Stimulated activated CD8-positive, alpha-beta memory T cell treated with anti-CD3 and anti-CD28 coated beads, Interleukin-7, amount 100 ng/mL, for 1 hour (primary cell): ENCODE results near the gene NUMA1.
A peak's percentile ranks its signal among the peaks of the same experiment; 100 is the strongest.

Experiments
- DNase-seq, 2 donors: peaks; one replicate each; pipeline ENCODE4 v3.0.0-alpha.2; 2020; ENCODE audit warnings: low read depth in 2 of 2

Gene NUMA1

DNA sequence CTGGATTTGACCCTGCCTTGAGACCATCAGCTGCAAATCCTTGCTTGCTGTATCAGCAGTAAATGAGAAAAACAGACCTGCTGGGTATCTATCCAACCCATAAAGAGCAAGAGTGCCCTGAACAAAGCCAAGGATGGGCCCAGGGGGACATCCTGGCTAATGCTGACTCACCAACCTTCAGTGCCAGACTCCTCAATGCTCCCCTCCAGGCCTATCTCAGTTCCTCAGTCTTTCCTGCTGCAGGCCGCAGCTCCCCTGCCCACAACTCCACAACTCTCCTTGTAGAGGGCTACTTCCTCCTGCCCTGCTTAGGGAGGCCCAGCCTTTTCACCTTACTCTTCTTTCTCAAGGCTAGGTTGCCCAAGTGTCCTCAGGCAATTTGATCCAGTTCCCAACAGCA lies 20.1 kb upstream of the NUMA1 start:
- no peak for DNase-seq

DNA sequence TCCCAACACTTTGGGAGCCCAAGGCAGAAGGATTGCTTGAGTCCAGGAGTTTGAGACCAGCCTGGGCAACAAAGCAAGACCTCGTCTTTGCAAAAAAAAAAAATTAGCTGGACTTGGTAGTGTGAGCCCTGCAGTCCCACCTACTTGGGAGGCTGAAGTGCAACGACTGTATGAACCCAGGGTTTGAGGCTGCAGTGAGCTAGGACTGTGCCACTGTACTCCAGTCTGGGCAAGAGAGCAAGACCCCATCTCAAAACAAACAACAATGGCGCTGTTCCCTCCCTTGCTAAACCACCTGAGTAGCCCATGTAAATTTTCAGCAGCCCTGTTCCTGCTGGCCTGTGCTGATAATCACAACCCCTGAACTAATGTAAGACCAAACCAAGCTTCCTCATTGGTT lies 19.7 kb upstream of the NUMA1 start:
- no peak for DNase-seq

DNA sequence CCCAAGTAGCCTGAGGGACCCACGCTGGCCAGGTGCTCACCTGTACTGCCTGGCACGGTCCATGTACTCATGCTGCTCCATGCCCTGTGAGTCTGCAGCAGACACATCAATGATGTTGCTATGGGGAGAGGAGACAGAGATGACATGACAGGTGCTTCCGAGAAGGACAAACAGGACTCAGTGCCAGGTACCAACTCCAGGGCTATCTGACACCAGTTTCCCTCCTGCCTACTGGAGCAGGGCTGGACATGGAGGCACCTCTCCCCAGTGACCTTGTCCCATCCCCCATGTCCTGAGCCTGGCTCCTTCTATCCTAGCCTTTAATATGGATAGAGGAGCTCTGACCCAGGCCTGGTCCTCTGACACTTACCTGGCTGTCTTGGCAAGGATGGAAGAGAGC lies 18.4 kb upstream of the NUMA1 start:
- no peak for DNase-seq

DNA sequence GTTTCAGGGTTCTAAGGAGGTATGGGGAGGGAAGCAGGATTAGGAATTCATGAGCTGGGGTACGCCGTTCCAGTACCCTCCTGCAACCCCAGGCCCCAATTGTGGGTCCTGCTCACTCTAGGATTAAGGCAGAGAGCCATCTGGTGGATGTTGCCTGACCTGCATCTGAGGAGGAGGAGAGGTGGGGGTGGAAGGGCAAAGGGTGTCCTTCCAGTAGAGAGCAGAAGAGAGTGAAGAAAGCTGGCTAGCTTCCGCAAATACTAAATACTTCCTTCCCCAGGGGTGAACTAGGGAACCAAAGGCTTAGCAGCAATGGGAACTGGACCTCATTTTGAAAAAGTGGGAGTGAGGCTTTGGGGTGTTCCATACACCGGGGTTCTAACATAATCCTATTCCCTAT lies 10.9 kb upstream of the NUMA1 start:
- DNase-seq: peak in 1 of 2 donors; percentile 35

DNA sequence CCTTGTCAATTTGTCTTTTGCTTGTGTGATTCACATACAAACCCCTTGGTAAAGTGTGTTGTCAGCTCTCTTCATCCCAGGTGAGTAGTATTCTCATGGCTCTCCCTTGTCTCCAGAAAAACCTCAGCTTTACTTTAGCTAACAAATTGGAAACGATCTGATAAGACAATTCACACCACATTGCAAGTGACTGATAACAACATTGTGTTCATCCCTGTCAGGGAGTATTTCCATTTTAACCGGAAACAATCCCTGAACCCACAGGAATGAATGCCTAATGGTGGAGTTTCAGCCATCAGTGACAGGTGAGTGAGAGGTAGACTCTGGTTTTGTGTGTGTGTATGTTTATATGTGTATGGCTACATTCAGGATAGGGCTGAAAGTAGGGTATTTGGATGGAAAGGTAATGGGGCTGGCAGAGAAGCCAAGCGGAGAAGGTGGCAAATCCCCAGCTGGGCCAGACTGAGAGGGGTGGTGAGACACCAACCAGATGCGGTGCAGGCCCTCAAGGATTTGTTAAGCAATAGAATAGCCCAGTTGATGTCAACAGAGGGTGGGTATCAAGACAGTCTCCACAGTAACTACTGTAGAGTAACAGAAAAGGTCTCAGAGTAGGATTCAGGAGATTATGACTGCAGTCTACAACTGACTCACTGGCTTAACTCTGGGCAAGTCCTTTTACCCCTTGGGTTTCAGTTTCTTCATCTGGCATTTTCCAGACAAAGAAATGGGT lies 7.9 kb upstream of the NUMA1 start:
- no peak for DNase-seq

DNA sequence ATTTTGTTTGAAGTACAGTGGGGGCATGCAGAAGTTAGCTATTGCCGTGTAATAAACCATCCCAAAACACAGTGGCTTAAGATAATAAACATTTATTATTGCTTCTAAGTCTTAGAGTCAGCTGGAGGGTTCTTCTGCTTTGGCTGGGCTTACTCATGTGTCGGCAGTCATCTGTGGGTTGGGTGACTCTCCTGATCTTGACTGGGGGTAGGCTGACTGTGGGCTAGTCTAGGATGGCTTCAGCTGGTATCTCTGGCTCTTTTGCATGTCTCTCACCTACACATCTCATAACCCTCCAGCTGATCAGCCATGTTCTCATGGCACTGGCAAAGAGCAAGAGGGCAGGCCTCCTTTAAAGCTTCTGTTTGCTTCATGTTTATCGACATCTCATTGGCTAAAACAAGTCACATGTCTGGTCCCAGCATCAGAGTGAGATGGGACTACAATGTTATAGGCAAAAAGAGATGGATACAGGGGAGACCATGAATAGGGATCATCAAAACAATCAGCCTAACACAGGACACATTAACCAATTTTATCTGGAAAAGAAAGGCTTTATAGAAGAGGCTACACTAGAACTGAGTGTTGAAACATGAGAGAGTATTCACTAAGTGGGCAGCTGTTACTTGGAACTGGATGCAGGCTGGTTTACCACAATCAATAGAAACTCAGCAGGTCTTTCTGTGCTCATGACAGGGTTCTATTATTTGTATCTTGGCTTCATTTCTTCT lies 5.4 kb upstream of the NUMA1 start:
- no peak for DNase-seq

DNA sequence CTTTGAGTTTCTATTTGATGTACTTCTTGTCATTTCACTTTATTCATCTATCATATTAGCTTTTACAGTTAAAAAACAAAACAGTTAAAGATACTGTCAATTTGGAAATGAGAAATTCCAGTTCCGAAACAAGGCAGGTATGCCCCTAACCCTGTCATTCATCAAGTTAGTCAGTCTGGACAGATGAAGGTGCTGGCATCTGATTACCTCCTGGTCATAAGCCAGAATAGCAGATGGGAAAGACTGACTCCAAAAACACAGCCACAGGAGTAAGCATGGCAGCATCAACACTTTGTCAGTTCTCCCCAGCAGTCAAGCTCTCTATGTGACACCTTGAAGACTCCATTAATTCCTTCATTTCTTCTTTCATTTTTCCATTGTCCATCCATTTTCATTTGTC lies 4.6 kb upstream of the NUMA1 start:
- DNase-seq: no peak

DNA sequence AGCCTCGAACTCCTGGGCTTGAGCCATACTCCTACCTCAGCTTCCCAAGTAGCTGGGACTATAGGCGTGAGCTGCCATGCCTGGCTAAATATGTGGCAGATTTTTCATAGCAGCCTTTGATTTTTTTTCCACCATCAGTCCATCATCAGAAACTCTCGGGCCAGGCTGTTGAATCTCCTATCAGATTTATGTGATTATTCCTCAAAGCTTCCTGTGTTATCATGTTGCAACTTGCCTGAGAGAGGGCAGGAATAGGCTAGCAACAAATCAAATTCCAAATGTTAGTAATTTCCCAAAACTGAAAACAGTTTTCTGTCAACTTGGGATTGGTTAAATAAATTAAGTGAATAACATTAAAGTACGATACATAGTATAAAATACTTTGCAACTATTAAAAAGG lies 3.7 kb upstream of the NUMA1 start:
- DNase-seq: no peak

DNA sequence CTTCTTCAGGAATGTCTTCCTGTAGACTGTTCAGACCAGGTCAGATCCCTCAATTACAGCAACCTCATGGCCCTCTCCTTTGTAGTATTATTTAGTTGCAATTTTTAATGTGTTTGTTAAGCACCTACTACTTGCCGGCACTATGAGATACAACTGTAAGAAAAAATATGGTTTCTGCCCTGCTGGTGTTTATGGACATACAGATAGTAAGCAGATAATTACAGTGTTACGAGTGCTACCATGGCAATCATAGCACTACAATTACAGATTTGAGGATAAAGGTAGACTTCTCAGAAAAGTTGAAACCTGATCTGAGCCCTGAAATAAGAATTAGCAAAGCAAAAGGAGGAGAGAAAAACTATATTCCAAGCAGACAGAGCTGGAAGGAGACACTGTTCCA lies 3.1 kb upstream of the NUMA1 start:
- no peak for DNase-seq

DNA sequence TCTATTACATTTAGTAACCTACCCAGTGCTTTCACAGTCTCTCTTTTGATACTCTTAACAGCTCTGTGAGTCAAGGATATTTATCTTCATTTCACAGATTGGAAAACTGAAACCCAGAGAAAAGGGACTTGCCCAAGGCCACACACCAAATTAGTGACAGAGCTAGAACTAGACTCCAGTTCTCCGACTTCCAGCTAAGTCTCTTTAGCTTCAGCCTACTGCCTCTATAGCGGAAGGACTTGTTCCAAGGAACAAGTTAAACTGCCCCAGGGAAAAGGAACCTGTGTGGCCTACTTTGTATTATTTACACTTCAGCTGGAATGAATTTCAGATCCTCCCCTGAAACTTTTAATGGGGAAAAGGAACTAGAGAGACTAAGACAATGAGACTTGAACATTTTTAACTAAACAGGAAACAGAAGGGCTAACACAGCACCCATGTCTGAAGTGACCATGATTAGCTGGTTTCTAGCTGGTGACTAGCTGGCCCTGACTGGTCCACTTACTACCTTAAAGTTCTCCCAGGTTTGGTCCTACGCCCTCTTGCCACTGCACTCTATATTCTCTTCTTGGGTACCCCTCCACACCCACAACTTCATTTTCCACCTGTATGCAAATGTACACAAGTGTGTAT lies 1.6 kb upstream of the NUMA1 start:
- DNase-seq: no peak

DNA sequence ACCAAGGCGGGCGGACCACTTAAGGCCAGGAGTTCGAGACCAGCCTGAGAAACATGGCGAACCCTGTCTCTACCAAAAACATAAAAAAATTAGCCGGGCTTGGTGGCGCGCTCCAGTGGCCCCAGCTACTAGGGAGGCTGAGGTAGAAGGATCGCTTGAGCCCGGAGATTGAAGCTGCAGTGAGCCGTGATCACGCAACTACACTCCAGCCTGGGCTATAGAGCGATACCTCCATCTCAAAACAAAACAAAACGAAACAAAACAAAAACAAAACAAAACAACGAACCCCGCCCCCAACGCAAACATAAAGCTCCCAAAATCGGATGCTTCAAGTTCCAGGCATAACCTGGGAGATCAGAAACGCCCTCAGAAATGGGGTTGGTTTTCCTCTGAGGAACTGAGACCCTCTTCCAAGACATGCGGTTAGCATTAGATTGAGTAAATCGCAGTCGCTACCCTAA lies 872 bp upstream of the NUMA1 start:
- DNase-seq: no peak

DNA sequence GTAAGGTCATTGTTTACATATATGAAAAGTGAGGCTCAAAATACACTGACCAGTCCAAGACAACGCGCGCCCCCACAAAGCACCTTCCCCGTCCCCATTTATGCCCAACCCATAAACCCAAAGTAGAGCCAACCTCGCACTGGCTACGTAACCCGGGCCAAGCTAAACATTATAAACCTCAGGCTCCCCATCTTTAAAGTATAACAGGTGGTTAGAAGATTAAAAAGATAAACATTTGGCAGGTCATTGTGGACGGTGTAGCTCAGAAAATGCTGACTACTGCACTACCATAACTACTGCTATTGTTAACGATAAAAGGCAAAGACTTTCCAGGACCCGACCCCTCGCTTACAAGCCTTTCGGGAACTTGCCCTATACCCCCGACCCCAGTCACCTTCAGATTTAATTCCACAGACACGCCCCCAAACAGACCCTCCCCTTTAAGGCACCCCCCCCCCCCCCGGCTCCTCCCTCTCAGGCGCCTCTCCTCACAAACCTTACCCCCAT lies 470 bp downstream of the NUMA1 start:
- no peak for DNase-seq

DNA sequence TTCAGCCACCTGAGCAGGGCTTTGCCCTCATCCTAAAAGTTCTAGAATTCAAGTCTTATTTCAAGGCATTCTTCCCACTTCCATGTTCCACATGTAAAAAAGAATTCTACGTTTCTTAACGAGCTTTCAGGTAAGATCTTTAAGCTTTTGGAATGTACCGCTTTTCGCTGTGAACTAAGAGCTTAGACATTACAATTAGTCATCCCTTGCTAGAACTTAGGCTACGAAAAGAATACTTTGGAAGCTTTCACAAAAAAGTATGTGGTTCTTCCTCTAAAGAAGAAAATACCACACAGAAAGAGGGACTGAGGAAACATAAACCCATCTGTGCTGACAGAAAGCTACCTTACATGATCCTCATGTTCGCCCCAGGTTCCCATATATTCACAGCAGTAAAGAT lies 1.9 kb downstream of the NUMA1 start:
- no peak for DNase-seq

DNA sequence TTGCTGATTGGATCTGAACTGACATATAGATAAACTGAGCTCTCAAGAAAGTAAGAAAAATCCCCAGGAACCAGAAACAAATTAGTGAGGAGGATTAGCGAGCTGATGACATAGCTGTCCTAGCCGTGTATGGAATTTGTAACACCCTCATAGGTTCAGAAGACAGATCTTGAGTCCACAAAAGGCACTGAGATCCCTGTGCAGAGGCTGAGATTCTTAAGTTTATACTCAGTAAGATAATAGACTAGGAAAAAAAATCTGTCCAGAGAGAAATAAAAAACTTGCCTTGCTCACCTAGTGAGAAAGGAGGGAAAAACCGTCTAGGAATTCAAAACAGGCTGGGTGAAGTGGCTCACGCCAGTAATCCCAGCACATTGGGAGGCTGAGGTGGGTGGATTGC lies 4.6 kb downstream of the NUMA1 start:
- DNase-seq: no peak

DNA sequence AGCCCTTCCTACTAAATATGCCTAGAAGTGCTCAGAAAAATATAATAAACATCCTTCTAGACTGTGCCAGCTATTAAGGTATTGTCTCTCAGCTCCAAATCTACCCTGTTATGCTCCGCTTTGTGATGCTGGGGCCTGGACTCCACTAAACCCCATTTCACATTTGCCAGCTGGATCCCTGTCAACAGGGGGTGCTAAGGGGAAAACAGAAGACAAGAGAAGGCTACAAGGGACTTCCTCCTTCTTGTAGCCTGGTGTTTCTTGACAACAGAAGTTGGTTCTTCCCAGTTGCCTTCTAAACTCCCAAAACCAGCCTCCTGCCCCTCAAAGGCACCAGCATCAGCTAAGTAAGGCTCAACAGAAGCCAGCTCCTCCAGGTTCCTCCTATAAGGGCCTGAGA lies 5.2 kb downstream of the NUMA1 start:
- DNase-seq: no peak

DNA sequence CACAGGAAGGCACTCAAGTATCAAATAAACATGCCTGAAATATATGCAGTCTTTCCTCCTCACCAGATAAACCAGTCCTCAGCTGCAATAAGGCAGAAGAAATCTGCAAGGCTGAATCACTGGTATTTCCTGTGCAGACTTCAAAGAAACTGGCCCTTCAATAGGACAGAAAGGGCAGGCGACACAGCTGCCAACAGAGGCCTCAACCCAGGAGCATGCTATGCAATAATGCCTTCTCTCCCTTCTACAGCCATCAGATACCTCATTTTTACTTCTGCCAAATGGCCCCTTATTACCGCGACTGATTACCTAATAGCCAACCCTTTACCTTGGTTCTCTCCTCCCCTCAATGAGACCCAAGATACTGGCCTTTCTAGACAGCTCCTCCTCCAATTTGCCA lies 8.0 kb downstream of the NUMA1 start:
- no peak for DNase-seq

DNA sequence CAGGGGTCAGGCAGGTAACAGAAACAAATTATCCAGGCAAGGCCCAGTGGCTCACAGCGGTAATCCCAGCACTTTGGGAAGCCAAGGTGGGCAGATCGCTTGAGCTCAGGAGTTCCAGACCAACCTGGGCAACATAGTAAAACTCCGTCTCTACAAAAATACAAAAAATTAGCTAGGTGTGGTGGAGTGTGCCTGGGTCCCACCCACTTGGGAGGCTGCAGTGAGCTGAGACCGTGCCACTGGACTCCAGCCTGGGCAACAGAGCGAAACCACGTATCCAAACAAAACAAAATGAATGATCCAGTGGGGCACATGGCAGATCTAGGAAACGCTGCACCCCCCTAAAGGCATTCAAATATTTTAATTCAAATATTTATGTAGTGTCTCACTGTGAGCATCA lies 9.9 kb downstream of the NUMA1 start:
- no peak for DNase-seq

DNA sequence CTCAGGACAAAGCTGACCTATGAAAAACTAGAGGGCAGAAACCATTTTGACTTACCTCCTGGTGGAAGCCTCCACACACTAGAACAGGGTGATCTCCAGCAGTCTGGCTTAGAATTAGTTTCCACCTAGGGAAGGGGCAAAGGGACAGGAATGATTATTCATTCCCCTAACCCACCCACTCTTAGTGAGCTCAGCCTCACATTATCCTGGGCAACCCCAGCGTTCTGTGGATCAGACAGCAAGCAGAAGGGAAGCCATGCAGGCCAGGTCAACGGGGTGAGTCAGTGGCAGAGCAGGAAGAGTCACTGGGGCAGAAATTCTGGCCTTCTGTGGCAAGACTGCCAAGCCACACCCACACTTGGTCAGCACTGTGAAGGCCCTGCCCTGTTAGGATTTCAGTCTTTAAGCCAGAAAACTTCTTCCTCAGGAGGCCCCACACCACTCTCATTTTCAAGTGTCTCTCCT lies 10.5 kb downstream of the NUMA1 start:
- DNase-seq: no peak

DNA sequence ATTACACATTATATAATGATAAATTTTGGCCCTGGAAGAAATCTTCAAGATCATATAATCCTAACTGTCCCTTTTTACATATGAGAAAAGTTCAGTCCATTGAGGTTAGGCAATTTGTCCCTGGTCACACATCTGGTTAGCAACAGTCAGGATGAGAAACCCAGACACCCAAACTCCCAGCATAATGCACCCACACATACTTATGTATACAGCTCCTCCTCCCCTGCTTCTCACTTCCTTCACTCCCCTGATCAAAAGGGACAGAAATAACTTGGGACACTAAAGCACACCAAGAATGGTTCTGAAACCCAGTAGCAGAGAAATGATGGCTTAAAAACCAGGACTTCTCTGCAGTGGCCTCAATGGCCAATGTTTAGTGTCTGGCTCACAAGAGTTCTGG lies 11.1 kb downstream of the NUMA1 start:
- DNase-seq: no peak

DNA sequence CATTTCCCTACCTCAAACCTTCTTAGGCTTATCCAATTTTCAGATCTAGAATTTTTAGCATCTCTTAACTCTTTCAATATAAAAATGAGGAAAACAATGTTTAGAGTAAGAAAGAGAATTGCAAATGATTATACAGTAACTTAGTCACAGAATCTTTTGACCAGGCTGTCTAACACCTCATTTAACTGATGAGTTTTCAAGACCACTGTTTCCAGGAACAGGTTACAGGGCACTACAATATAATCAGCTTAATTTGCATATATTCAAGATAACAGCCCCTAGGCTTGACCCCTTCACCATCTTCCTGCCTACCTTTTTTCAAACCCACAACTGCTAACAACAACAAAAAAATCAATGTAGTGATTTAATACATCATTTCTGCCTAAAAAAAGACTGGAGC lies 12.7 kb downstream of the NUMA1 start:
- no peak for DNase-seq

DNA sequence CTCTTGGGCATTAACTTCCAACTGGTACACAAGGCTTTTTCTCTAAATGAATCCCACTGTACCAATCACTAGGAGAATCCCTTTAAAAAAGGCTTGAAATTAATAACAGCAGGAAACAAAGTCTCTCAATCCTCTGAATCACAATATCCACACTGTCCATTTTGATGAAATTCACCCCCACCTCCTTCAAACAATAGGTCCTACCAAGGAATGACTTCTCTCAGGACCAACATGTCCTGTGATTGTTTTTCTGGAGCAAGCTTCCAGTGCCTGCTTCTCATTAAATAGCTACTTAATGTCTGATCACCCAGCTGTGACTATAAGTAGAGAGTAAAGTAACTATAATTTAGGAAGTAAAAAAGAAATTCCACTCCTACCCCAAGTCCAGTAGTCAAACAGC lies 13.1 kb downstream of the NUMA1 start:
- no peak for DNase-seq

DNA sequence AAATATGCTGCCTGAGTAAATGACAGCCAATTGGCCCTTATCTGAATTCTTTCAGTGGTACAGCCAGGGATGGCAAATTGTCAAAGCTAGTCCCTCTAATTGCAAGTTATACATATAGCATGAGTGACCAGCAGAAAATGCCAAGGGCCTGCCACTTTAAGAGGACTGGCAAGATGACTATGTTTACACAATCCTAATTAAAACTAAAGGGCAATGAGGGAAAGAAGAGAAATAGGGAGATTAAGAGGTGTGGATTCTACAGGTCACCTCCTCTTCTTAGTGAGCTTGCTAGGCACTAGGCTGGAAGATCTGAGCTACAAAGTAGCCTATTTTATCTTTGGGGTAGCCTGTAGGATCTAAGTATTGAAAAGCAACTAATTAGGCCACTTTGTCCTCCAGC lies 13.5 kb downstream of the NUMA1 start:
- DNase-seq: no peak
